SH-SY5Y (cell line): Measurements from ENCODE around the gene TMEM50B.

ENCODE experiments used
- GATA2 ChIP-seq: IDR thresholded peaks from 2 replicates; pipeline ENCODE4 v1.6.1; 2011; ENCODE audit warnings: mild to moderate bottlenecking, low read depth, low read length
- GATA3 ChIP-seq: IDR thresholded peaks from 2 replicates; pipeline ENCODE4 v1.6.1; 2011; ENCODE audit warnings: low read depth, mild to moderate bottlenecking, low read length, moderate library complexity

DNA sequence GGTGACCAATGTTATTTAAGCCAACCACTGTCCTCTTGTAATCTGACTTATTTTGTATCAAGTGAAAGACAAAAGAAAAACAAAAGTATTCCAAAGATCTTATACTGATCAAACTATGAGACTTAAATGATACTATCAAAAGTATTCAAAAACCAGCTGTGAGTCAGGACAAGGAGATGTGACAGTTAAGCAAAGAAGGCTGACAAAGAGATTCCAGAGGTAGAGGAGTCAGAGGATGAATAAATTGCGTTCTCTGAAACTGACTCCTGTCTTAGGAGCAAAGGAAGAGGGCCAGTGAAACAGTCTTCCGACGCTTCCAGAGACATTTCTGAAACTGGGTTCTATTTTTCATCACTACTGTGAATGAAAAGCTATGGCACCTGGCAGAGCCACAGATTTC, 20.9 kb downstream of the TMEM50B start:
- TF ChIP-seq GATA2 (no peak), GATA3 (no peak)
